Measurements from ENCODE around the gene ARSG. TPM values are rescaled to one million over a fixed set of nuclear protein-coding genes. Genes with fewer than 3 reads are reported as not detected.

The ARSG gene
- total and polyA plus RNA-seq, 2 of the 8 experiments (the other 6 are each of a cell fraction or from before 2014, with no cell fraction given) = 3.3 to 4.0 TPM

- no peaks in the 10 kb centered on the region for H3K27me3 ChIP-seq (replicated peaks in 1 of 4; ENCODE audit: control insufficient read depth in 3 of 4, extremely low read depth in 1 of 4, insufficient read depth in 3 of 4, low read length in 3 of 4)
- no peak overlapping the region for H3K27ac ChIP-seq (ENCODE audit: low read depth, low read length)
- FAIRE-seq = no peak
- no peak overlapping the region for H3K18ac ChIP-seq (ENCODE audit: extremely low read depth, low read length)
- H2BK20ac ChIP-seq (ENCODE audit: low read length) = no peak overlapping the region
- peaks cover 11 to 28% (median 16%) of the 10 kb centered on the region in 4 experiments for H3K4me1 ChIP-seq (replicated peaks in 1 of 4; ENCODE audit: control insufficient read depth in 3 of 4, insufficient read depth in 4 of 4, low read length in 3 of 4)
- H3K23ac ChIP-seq (ENCODE audit: insufficient read length) = no peak overlapping the region
- H4K8ac ChIP-seq (ENCODE audit: extremely low read depth, insufficient read depth, low read length) = no peak overlapping the region
- no peak overlapping the region for H2BK12ac ChIP-seq (ENCODE audit: low read depth, low read length)
- H3K36me3 ChIP-seq (ENCODE audit: control insufficient read depth in 2 of 4, insufficient read depth in 4 of 4, low read length in 3 of 4) = no peaks in the 10 kb centered on the region
- H4K5ac ChIP-seq (ENCODE audit: insufficient read length, low read depth, low read length) = no peak overlapping the region
- no peak overlapping the region for H3K9ac ChIP-seq (replicated peaks in 1 of 4; ENCODE audit: extremely low read depth in 1 of 4, low read depth in 3 of 4, low read length in 3 of 4)
- CTCF ChIA-PET (ENCODE audit: partially characterized antibody) = interaction anchor here (1.7 kb wide), 1 partner anchor 23 kb away, joined by 3 read pairs; no protein-coding TSS in a partner anchor
- no peak overlapping the region for H2BK120ac ChIP-seq (replicated peaks; ENCODE audit: low read depth, low read length)
- H3K4ac ChIP-seq (replicated peaks; ENCODE audit: insufficient read length, low read depth, low read length) = no peak overlapping the region
- POLR2A ChIA-PET (ENCODE audit: partially characterized antibody) = interaction anchor here (0.7 kb wide), 1 partner anchor 14 kb away, joined by 3 read pairs; no protein-coding TSS in a partner anchor
- H3K23me2 ChIP-seq (ENCODE audit: low read depth, low read length) = no peaks in the 10 kb centered on the region
- no peak overlapping the region for H4K91ac ChIP-seq (replicated peaks; ENCODE audit: insufficient read length, low read length)
- H2AK5ac ChIP-seq (ENCODE audit: low read depth, low read length) = no peak overlapping the region
- H3K9me3 ChIP-seq (ENCODE audit: insufficient read depth in 2 of 2, low read depth in 1 of 2, low read length in 1 of 2) = no peaks in the 10 kb centered on the region
- H3K4me3 ChIP-seq (ENCODE audit: extremely low read depth in 1 of 4, insufficient read depth in 2 of 4, low read depth in 3 of 4, low read length in 4 of 4) = no peak overlapping the region
- no peak overlapping the region for H3K14ac ChIP-seq (ENCODE audit: insufficient read length)
- 89% methylated on average over 3 of the region's 3 CpGs; no CpG with 5 or more reads in 1 of the 2 experiments for WGBS, 2 experiments (ENCODE audit: extremely low coverage in 1 of 2, insufficient coverage in 1 of 2, insufficient read length in 1 of 2, insufficient replicate concordance in 2 of 2, low coverage in 1 of 2, low lambda C conversion rate in 2 of 2, missing lambda C conversion rate in 1 of 2)
- H3K79me1 ChIP-seq (ENCODE audit: low read depth, low read length) = no peaks in the 10 kb centered on the region
- no peak overlapping the region for H3K4me2 ChIP-seq (ENCODE audit: insufficient read depth in 1 of 2, low read depth in 2 of 2, low read length in 2 of 2)
- no peaks in the 10 kb centered on the region for H4K20me1 ChIP-seq (replicated peaks in 1 of 2; ENCODE audit: control insufficient read depth in 1 of 2, insufficient read depth in 2 of 2, low read length in 2 of 2)
- no peaks in the 10 kb centered on the region; a peak in 1 of 4 replicates for H3K79me2 ChIP-seq (ENCODE audit: control insufficient read depth in 1 of 2, insufficient read depth in 2 of 2, low read length in 2 of 2)
- H3K56ac ChIP-seq (replicated peaks; ENCODE audit: insufficient read length, low read depth, low read length) = no peak overlapping the region
- DNase-seq (ENCODE audit: low read depth in 1 of 2, low spot score in 2 of 2) = no peak
- no peak overlapping the region for H2BK5ac ChIP-seq (ENCODE audit: low read depth, low read length)
- H2AFZ ChIP-seq (ENCODE audit: low read length) = no peak overlapping the region
- H2BK15ac ChIP-seq (ENCODE audit: low read length) = 0 out of 2 replicates have a peak overlapping the region, but pooled peaks have one; percentile 6
- TF ChIP-seq SIRT6 (IDR thresholded peaks at IDR 0.05; ENCODE audit: low read length) = no peak
- no peak for TF ChIP-seq EP300 (IDR thresholded peaks at IDR 0.05; ENCODE audit: borderline replicate concordance in 1 of 2, low read depth in 2 of 2, low read length in 2 of 2)
- TF ChIP-seq HDAC2 (IDR thresholded peaks at IDR 0.05; ENCODE audit: borderline replicate concordance in 1 of 2, low read depth in 2 of 2, low read length in 2 of 2) = no peak
- TF ChIP-seq BCL11A (IDR thresholded peaks at IDR 0.05; ENCODE audit: low read depth in 2 of 2, low read length in 2 of 2) = no peak
- no peak for TF ChIP-seq TBP (IDR thresholded peaks at IDR 0.05; ENCODE audit: low read depth, low read length)
- TF ChIP-seq KDM5A (IDR thresholded peaks at IDR 0.05; ENCODE audit: low read length) = no peak
- no peak for TF ChIP-seq TAF7 (optimal IDR thresholded peaks at IDR 0.05; ENCODE audit: borderline replicate concordance, low read depth, low read length)
- no peak for TF ChIP-seq ATF3 (IDR thresholded peaks at IDR 0.05; ENCODE audit: insufficient read depth, low read depth, low read length)
- no peak for TF ChIP-seq CTBP2 (IDR thresholded peaks at IDR 0.05; ENCODE audit: borderline replicate concordance, insufficient read depth, insufficient read length, low read length)
- no peak for TF ChIP-seq GABPA (IDR thresholded peaks at IDR 0.05; ENCODE audit: borderline replicate concordance, insufficient read depth, low read length)
- TF ChIP-seq POLR2A (IDR thresholded peaks at IDR 0.05; ENCODE audit: control extremely low read depth in 1 of 2, low read depth in 2 of 2, low read length in 2 of 2) = no peak
- TF ChIP-seq USF2 (IDR thresholded peaks at IDR 0.05; ENCODE audit: low read length) = no peak
Observed at GRCh38 chr17:68299817-68300216, 8.5 kb downstream of the ARSG start.

Data from H1 (cell line).